GM06990 (cell line): ENCODE data around the gene TNS1.

Experiments used
- DNase-seq: peaks from one replicate; pipeline ENCODE4 v3.0.0-alpha.2; 2011; ENCODE audit not compliant: insufficient read length; ENCODE audit errors: extremely low read depth
- H3K27me3 ChIP-seq: replicated peaks from 2 replicates; pipeline ENCODE4 v1.6.0; 2011; ENCODE audit warnings: low read length; ENCODE audit not compliant: control insufficient read depth, insufficient read depth
- H3K36me3 ChIP-seq: 2 replicates; pipeline ENCODE4 v1.5.1; 2011; ENCODE audit warnings: low read length; ENCODE audit not compliant: control insufficient read depth, insufficient read depth
- H3K4me3 ChIP-seq: replicated peaks from 2 replicates; pipeline ENCODE4 v1.5.1; 2011; ENCODE audit warnings: low read depth, mild to moderate bottlenecking, control low read depth, low read length
- CTCF ChIP-seq: IDR thresholded peaks from 2 replicates; pipeline ENCODE4 v1.5.1; 2011; ENCODE audit warnings: low read length, control low read depth, mild to moderate bottlenecking, inconsistent platforms; ENCODE audit not compliant: insufficient read depth, poor library complexity, severe bottlenecking

TNS1 gene

GRCh38 chr2:218006741-218007140 lies 3.9 kb upstream of the TNS1 start:
- Histone ChIP-seq H3K27me3 (no peaks in the 10 kb centered on the region; the same call in none of the 2 replicates), H3K36me3 (no peaks in the 10 kb centered on the region), H3K4me3 (no peak overlapping the region)
- no peak for TF ChIP-seq CTCF
- DNase-seq, result no peak

GRCh38 chr2:218005486-218005885 lies 2.7 kb upstream of the TNS1 start:
- no peaks in the 10 kb centered on the region; the same call in none of the 2 replicates for H3K27me3 ChIP-seq
- no peak for DNase-seq
- no peak overlapping the region for H3K4me3 ChIP-seq
- H3K36me3 ChIP-seq, result no peaks in the 10 kb centered on the region
- TF ChIP-seq CTCF, result no peak

GRCh38 chr2:218005028-218005427 lies 2.2 kb upstream of the TNS1 start:
- TF ChIP-seq CTCF, result no peak
- Histone ChIP-seq H3K4me3 (no peak overlapping the region), H3K27me3 (no peaks in the 10 kb centered on the region; the same call in none of the 2 replicates), H3K36me3 (no peaks in the 10 kb centered on the region)
- no peak for DNase-seq

GRCh38 chr2:218003981-218004419 lies 1.2 kb upstream of the TNS1 start:
- no peaks in the 10 kb centered on the region; the same call in none of the 2 replicates for H3K27me3 ChIP-seq
- no peaks in the 10 kb centered on the region for H3K36me3 ChIP-seq
- H3K4me3 ChIP-seq, result no peak overlapping the region
- no peak for DNase-seq
- no peak for TF ChIP-seq CTCF

- no peak for TF ChIP-seq CTCF
- Histone ChIP-seq H3K4me3 (no peak overlapping the region), H3K36me3 (no peaks in the 10 kb centered on the region), H3K27me3 (no peaks in the 10 kb centered on the region; the same call in 1 of the 2 replicates)
- DNase-seq, result no peak
Observed at GRCh38 chr2:218003281-218003944, 618 bp upstream of the TNS1 start.
